Measurements from ENCODE around the gene GJB4.
"Not testable (repeated sequence)": the region's sequence is repeated elsewhere in the genome, so short reads cannot be mapped to it uniquely, and the experiment has no call there.

GJB4 gene

GRCh38 chr1:34808051-34808810 is 48.7 kb downstream of the GJB4 start:
- DNase-seq = no peak

GRCh38 chr1:34810781-34811180 is 51.2 kb downstream of the GJB4 start:
- DNase-seq = not testable (repeated sequence)
